ENCODE results near the gene LAMA2.

Gene LAMA2

DNA sequence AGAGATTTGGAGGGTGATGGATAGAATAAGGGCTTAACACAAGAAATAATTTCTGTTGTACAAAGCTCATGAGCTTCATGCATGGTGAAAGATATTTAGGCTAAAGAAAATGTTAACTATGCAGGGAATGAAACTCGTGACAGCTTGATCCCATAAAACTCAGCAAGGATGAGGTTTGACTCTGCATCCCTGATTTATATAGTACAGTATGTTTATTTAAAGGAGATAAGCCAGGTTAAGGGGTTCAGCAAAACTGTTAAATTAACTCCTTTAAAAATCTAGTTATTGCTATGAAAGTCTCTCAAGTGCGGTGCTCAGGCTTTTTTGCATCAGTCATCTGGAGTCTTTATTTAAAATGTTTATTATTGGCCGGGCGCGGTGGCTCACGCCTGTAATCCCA, 326.4 kb downstream of the LAMA2 start:
- TF ChIP-seq, protein P1, sequence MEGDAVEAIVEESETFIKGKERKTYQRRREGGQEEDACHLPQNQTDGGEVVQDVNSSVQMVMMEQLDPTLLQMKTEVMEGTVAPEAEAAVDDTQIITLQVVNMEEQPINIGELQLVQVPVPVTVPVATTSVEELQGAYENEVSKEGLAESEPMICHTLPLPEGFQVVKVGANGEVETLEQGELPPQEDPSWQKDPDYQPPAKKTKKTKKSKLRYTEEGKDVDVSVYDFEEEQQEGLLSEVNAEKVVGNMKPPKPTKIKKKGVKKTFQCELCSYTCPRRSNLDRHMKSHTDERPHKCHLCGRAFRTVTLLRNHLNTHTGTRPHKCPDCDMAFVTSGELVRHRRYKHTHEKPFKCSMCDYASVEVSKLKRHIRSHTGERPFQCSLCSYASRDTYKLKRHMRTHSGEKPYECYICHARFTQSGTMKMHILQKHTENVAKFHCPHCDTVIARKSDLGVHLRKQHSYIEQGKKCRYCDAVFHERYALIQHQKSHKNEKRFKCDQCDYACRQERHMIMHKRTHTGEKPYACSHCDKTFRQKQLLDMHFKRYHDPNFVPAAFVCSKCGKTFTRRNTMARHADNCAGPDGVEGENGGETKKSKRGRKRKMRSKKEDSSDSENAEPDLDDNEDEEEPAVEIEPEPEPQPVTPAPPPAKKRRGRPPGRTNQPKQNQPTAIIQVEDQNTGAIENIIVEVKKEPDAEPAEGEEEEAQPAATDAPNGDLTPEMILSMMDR (IDR thresholded peaks at IDR 0.05; ENCODE audit: extremely low read depth, insufficient read depth, missing control alignments), result no peak
- DNase-seq (ENCODE audit: low spot score), result no peak
- in situ Hi-C loops (cut with MboI; ENCODE audit: low pct_unique_long_range_greater_than_20kb, low sequenced_read_pairs, unreplicated experiment), result no loop called here

DNA sequence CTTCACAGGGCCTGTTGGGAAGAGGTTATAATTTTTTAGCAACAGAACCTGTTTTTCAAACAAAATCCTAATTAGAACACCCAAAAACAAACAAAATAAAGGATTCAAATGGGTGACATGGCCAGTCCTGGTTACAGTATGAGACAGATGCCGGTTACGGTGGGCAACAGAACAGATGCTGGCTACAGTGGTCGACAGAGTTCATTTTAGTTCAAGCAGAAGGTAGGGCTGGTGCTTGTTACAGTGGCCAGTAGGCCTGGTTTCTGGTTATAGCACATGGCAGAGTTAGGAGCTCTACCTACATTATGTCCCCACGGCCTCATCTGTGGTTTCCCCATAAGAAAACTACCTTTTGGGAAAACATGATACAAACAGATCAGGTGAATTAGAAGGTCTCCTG, 327.7 kb downstream of the LAMA2 start:
- DNase-seq (ENCODE audit: low spot score), result no peak
- in situ Hi-C loops (cut with MboI; ENCODE audit: low pct_unique_long_range_greater_than_20kb, low sequenced_read_pairs, unreplicated experiment), result no loop called here
- TF ChIP-seq, protein P1 (IDR thresholded peaks at IDR 0.05; ENCODE audit: extremely low read depth, insufficient read depth, missing control alignments), result no peak

DNA sequence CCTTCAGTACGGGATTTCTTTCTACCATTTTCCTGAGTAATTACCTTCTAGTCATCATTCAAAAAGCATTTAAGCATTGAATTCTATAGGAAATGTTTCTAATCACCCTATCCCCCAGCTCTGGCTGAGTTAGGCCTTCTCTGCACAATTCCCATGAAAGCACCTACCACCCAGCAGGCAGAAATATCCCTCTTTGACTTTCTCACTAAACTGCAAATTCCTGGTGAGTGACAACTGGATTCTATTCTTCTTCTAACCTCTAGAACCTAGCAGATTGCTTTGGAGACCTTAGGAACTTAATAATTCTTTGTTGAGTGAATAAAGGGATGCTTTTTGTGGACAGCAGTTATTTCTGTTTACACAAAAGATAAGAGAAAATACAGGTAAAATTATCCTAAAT, 328.7 kb downstream of the LAMA2 start:
- in situ Hi-C loops (cut with MboI; ENCODE audit: low pct_unique_long_range_greater_than_20kb, low sequenced_read_pairs, unreplicated experiment), result no loop called here
- DNase-seq (ENCODE audit: low spot score), result no peak
- TF ChIP-seq, protein P1 (IDR thresholded peaks at IDR 0.05; ENCODE audit: extremely low read depth, insufficient read depth, missing control alignments), result no peak

DNA sequence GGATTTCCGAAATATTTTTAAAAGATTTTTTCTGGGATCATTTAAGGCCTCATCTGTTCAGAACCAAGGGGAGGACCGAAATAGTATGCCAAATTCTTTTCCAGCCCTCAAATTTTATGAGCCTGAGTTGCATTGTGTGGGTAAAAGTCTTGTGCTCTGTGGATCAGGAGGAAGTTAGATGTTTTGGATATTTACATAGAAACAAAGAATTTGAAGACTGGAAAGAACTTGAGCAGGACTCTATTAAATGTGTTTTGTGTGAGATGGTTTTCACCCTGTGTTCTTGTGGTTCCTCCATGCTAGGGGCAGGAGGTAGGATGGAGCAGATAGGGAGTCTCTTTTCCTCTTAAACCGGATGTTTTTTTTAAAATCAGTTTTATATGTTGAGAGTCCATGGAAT, 329.1 kb downstream of the LAMA2 start:
- TF ChIP-seq, protein P1 (IDR thresholded peaks at IDR 0.05; ENCODE audit: extremely low read depth, insufficient read depth, missing control alignments), result no peak
- no peak for DNase-seq (ENCODE audit: low spot score)
- in situ Hi-C loops (cut with MboI; ENCODE audit: low pct_unique_long_range_greater_than_20kb, low sequenced_read_pairs, unreplicated experiment), result no loop called here

DNA sequence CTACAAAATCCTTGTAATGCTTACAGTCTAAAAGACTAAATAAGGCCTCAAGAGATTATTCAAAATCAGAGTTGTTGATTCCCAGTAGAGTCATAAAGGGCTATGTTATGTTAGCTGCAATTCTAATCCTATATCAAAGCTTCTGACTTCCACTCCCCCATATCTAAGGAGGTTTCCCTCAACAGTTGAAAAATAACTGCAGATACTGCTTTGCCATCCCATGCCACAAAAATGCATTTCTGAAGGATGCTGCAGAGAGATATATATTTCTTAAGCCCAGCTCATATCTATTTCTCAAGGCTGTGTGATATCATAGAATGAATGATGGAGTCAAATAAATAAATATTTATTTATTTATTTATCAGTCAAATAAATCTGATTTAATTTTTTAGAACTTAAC, 332.3 kb downstream of the LAMA2 start:
- no peak for DNase-seq (ENCODE audit: low spot score)
- TF ChIP-seq, protein P1 (IDR thresholded peaks at IDR 0.05; ENCODE audit: extremely low read depth, insufficient read depth, missing control alignments), result no peak
- in situ Hi-C loops (cut with MboI; ENCODE audit: low pct_unique_long_range_greater_than_20kb, low sequenced_read_pairs, unreplicated experiment), result no loop called here

DNA sequence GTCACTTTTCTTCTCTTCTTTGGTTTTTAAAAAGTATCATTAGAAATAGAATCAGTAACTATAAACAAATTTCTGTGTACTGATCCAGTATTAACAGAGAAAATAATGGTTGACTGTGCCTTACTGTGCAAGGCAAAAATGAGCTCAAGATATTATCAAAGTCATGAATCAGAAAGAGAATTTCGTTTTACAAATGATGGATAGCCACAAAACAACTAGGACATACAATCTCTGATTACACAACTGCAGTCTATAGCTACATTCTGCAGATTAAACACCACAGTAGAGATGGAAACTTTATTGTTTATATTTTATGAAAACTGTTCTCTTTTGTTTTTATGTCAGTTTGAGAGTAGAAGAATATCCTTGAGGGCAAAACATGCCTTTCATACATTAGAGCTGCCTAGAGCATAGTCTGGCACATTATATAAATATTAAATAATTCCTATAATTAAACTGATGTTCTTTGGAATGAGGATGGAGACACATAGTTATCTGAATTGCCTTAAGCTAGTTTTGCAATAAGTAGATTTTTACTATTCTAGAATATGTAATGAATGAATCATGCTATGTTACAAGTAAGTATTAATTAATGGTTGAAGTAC, 333.1 kb downstream of the LAMA2 start:
- in situ Hi-C loops (cut with MboI; ENCODE audit: low pct_unique_long_range_greater_than_20kb, low sequenced_read_pairs, unreplicated experiment), result no loop called here
- TF ChIP-seq, protein P1 (IDR thresholded peaks at IDR 0.05; ENCODE audit: extremely low read depth, insufficient read depth, missing control alignments), result no peak
- DNase-seq (ENCODE audit: low spot score), result no peak

DNA sequence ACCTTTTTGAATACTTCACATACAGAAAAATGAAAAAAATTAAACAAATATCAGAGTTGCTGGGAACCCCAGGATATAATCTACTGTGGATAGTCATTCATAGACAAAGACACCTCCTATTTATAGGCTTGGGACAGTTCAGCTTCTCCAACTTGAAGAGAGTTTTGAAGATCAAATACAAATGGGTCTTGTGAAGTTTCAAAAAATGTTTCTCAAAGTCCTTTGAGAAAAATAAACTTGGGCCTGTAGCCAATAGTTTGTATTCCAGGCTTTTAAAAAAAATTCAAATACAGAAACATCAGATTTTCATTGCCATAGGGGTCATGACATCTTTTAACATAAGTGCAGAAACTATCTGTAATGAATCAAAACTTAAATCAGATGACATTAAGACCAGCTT, 334.8 kb downstream of the LAMA2 start:
- no peak for DNase-seq (ENCODE audit: low spot score)
- in situ Hi-C loops (cut with MboI; ENCODE audit: low pct_unique_long_range_greater_than_20kb, low sequenced_read_pairs, unreplicated experiment), result no loop called here

More for the DNA sequence above, 334.8 kb downstream of the LAMA2 start:
- TF ChIP-seq, protein P1 (IDR thresholded peaks at IDR 0.05; ENCODE audit: extremely low read depth, insufficient read depth, missing control alignments), result no peak
